Astrocyte of the spinal cord (primary cell): ENCODE results near the gene EIF3F.
A peak's percentile ranks its signal among the peaks of the same experiment; 100 is the strongest.

ENCODE experiments used
- DNase-seq: peaks from one replicate; pipeline ENCODE4 v3.0.0; 2011; ENCODE audit warnings: low read depth, low spot score
- H3K4me3 ChIP-seq: 2 replicates; pipeline ENCODE4 v1.5.1; 2011; ENCODE audit warnings: low read depth, mild to moderate bottlenecking, low read length, moderate library complexity
- in situ Hi-C: cut with HindIII; loops from 2 replicates; pipeline ENCODE4 v1.10.0; 2017; ENCODE audit warnings: low sequenced_read_pairs
- TF ChIP-seq, protein P1 (sequence below): IDR thresholded peaks from 2 replicates; pipeline ENCODE4 v1.5.1; 2012; ENCODE audit warnings: low read depth, mild to moderate bottlenecking, low read length, inconsistent platforms

EIF3F gene

GRCh38 chr11:8032122-8032521 is 45.0 kb downstream of the EIF3F start:
- no peak for DNase-seq
- in situ Hi-C loops = no loop called here
- H3K4me3 ChIP-seq = no peak overlapping the region
- TF ChIP-seq, protein P1, sequence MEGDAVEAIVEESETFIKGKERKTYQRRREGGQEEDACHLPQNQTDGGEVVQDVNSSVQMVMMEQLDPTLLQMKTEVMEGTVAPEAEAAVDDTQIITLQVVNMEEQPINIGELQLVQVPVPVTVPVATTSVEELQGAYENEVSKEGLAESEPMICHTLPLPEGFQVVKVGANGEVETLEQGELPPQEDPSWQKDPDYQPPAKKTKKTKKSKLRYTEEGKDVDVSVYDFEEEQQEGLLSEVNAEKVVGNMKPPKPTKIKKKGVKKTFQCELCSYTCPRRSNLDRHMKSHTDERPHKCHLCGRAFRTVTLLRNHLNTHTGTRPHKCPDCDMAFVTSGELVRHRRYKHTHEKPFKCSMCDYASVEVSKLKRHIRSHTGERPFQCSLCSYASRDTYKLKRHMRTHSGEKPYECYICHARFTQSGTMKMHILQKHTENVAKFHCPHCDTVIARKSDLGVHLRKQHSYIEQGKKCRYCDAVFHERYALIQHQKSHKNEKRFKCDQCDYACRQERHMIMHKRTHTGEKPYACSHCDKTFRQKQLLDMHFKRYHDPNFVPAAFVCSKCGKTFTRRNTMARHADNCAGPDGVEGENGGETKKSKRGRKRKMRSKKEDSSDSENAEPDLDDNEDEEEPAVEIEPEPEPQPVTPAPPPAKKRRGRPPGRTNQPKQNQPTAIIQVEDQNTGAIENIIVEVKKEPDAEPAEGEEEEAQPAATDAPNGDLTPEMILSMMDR = no peak

- TF ChIP-seq, protein P1 = no peak
- no peak overlapping the region for H3K4me3 ChIP-seq
- in situ Hi-C loops = no loop called here
- DNase-seq = no peak
Measured at GRCh38 chr11:8032576-8033304, 45.6 kb downstream of the EIF3F start.

GRCh38 chr11:8033305-8034105 is 46.4 kb downstream of the EIF3F start:
- TF ChIP-seq, protein P1 = peak; percentile 95
- H3K4me3 ChIP-seq = no peak overlapping the region
- DNase-seq = peak; percentile 79
- in situ Hi-C loops = no loop called here

- in situ Hi-C loops = no loop called here
- H3K4me3 ChIP-seq = no peak overlapping the region
- TF ChIP-seq, protein P1 = no peak
- no peak for DNase-seq
Measured at GRCh38 chr11:8034106-8034585, 47.0 kb downstream of the EIF3F start.

DNA sequence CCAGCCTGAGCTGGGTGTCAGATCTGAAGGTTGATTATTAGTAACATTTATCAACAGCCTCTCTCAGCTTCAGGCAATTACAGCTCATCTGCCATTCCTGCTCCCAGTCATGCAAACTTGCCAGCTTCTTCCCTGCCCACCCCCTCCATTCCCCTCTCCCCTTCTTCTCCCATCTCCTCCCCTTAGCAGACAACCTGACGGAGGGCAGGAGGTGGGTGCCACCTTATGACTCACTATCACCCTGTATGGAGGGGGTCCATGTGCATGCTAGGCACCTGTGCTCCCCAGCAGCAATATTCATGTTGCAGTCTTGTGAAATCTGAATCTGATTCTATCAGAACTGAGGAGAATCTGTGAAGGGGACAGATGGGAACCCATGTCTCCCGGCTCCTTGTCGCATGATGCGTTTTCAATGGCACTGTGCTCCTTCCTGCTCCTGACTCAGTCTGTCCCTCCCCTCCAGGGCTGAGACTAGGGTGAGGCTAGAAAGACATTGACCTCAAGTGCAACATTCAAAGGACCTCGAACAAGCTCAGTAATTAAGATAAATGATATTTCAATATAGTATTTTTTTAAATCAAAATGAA is 47.6 kb downstream of the EIF3F start:
- in situ Hi-C loops = no loop called here
- no peak for DNase-seq
- TF ChIP-seq, protein P1 = no peak
- H3K4me3 ChIP-seq = no peak overlapping the region

- in situ Hi-C loops = no loop called here
- DNase-seq = no peak
- TF ChIP-seq, protein P1 = no peak
Measured at GRCh38 chr11:8035200-8035855, 48.2 kb downstream of the EIF3F start.

More at GRCh38 chr11:8035200-8035855, 48.2 kb downstream of the EIF3F start:
- H3K4me3 ChIP-seq = no peak overlapping the region
